Subcutaneous adipose tissue (tissue), 4 donors: ENCODE data around the gene DRC3. TPM values are rescaled to one million over a fixed set of nuclear protein-coding genes. Genes with fewer than 3 reads are reported as not detected.

Experiments used
- CTCF ChIP-seq: fragments of 450-650 bp; IDR thresholded peaks from one replicate; pipeline ENCODE4 v1.5.1; 2016; ENCODE audit warnings: low read depth, mild to moderate bottlenecking, control low read depth, antibody characterized with exemption, moderate library complexity
- total RNA-seq, 4 donors: library from RNA; depleted of rRNA; stranded (reverse); fragments of >200 nt; gene quantifications; one replicate each; pipeline ENCODE4 v1.1.0, GENCODE V29; 2016

Gene DRC3
- total RNA-seq, 4 donors from 2014 or later = 0.38 to 1.3 (median 0.91) TPM

- no peak for TF ChIP-seq CTCF
Observed at GRCh38 chr17:17944242-17944641, 28.4 kb upstream of the DRC3 start.

DNA sequence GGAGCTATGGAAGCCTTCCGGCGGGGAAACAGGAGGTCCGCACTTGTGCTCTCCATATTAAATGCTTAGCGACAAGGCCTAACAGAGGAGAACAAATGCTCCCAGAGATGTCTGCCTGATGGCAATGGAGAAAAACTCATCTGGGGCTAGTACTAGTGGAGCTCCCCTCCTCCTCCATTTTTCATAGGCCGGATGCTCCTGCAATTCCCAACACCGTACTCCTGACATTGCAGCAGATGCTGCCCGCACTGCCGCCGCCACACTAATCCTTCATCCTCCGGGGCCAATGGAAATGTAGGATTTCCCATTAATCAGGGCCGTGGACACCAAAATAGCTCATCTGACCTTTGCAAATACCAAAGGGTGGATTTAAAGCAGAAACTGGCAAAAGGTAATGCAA lies 27.9 kb upstream of the DRC3 start:
- TF ChIP-seq CTCF = no peak

- no peak for TF ChIP-seq CTCF
Observed at GRCh38 chr17:17946093-17946492, 26.6 kb upstream of the DRC3 start.

GRCh38 chr17:17947309-17947708 lies 25.4 kb upstream of the DRC3 start:
- no peak for TF ChIP-seq CTCF

GRCh38 chr17:17947966-17948365 lies 24.7 kb upstream of the DRC3 start:
- no peak for TF ChIP-seq CTCF

DNA sequence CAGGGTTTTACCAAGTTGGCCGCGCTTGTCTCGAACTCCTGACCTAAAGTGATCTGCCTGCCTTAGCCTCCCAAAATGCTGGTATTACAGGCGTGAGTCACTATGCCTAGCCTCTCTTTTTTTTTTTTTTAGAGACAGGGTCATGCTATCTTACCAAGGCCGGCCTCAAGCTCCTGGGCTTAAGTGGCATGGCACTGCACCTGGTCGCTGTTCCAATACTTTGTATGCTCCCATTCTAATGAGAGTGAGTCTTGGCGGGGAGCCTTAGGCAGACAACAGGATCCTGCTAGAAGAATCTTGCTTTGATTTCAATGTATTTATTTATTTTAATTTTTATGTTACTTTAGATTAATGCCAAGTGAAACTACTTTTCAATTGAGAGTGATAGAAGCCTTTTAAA lies 22.3 kb upstream of the DRC3 start:
- no peak for TF ChIP-seq CTCF

DNA sequence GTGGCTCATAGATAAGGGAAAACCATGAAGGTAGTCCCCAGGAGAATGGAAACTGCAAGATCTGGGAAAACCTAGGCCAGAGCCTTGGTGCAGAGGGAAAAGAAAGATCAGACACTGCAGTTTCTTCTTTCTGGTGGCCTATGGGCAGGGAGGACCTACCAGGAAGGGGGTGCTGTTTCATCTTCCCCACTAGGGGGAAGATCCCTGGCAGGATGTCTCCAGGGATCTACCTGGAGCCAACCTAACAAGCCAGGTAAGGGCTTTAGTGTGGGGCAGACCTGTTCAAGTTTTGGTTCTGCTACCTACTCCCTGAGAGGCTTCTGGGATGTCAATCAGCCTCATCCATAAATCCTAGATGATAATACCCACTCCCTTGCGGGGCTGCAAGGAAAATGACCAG lies 21.9 kb upstream of the DRC3 start:
- TF ChIP-seq CTCF = no peak
